Fibroblast of mammary gland (primary cell): ENCODE measurements around the gene HDAC5.

Source experiments
- DNase-seq: peaks from one replicate; pipeline ENCODE4 v3.0.0-alpha.2; 2010; ENCODE audit warnings: low read depth
- H3K4me3 ChIP-seq: 2 replicates; pipeline ENCODE4 v1.5.1; 2011; ENCODE audit warnings: low read depth, mild to moderate bottlenecking, low read length, moderate library complexity; ENCODE audit not compliant: control insufficient read depth
- TF ChIP-seq, protein P1 (sequence below): conservative IDR thresholded peaks from 2 replicates; pipeline ENCODE4 v1.5.1; 2011; ENCODE audit warnings: low read depth, low read length, inconsistent platforms; ENCODE audit not compliant: control insufficient read depth, insufficient read depth

The HDAC5 gene

DNA sequence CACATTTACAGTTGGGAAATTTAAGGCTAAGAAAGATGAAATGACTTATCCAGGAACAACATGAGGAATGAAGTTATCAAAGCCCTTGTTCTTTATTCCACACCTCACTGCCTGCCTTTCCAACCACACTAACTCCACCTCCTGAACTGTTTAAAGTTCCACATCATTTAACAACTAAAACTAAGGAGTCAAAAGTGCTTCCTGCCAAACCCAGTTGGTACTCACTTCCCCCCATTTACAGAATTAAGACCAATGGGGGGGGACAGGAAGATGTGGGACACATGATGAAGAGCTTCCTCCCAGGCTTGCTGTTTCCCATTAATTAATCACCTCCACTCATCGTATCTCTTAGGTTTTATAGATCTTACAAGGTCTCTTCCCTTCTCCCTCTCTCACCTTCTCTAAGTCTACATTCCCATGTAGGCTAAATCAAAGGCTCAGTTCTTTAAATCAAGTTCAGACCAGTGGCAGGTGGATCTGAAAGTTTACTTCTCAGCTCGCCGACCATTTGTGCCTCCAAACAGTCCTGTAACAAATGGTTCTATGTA, 89.5 kb downstream of the HDAC5 start:
- TF ChIP-seq, protein P1, sequence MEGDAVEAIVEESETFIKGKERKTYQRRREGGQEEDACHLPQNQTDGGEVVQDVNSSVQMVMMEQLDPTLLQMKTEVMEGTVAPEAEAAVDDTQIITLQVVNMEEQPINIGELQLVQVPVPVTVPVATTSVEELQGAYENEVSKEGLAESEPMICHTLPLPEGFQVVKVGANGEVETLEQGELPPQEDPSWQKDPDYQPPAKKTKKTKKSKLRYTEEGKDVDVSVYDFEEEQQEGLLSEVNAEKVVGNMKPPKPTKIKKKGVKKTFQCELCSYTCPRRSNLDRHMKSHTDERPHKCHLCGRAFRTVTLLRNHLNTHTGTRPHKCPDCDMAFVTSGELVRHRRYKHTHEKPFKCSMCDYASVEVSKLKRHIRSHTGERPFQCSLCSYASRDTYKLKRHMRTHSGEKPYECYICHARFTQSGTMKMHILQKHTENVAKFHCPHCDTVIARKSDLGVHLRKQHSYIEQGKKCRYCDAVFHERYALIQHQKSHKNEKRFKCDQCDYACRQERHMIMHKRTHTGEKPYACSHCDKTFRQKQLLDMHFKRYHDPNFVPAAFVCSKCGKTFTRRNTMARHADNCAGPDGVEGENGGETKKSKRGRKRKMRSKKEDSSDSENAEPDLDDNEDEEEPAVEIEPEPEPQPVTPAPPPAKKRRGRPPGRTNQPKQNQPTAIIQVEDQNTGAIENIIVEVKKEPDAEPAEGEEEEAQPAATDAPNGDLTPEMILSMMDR = no peak
- DNase-seq = no peak
- H3K4me3 ChIP-seq = no peak overlapping the region

DNA sequence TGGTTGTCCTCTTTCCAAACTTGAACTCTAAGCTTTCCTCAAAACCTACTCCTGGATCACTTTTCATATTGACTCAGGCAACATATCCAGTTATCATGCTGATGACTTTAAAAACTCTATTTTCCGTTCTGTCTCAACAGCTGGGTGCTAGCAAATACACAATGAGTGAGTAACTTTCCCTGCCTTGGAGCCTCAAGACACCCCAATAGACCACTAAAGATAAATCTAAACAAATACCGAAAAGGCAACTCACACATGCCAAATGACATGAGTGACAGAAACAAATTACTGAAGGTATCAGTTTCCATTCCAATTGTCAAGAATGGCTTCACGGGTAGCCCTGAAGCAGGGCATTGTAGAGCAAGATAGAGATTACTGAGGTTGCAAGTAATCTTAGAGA, 93.0 kb downstream of the HDAC5 start:
- H3K4me3 ChIP-seq = no peak overlapping the region
- TF ChIP-seq, protein P1 = no peak
- no peak for DNase-seq

DNA sequence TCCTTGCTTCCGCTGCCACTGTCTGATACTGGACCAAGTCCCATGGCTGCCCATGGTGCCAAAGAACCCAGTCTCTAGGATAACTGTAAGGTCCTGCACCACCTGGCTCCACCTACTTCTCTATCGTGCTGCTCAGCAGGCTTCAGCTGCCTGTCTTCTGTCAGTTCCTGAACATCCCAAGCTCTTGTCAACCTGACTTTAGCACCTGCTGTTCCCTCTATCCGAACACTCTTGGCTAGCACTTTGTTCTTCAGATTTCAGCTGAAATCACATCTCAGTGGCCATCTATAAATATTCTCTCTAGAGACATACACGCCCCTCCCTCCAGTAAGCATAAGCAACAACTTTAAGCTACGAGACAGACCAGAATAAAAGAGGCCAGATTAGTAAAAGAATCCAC, 93.7 kb downstream of the HDAC5 start:
- TF ChIP-seq, protein P1 = no peak
- no peak overlapping the region for H3K4me3 ChIP-seq
- DNase-seq = no peak
